Testis (tissue), 2 donors: ENCODE measurements around the gene TMEM135.

Experiments
- CTCF ChIP-seq, 3 experiments: fragments of 450-650 bp in 2 of 3; fragments of 200-600 bp in 1 of 3; sonication (generic) in 1 of 3; IDR thresholded peaks; one replicate each; pipeline ENCODE4 v1.5.1; 2016 to 2019; ENCODE audit warnings: antibody characterized with exemption in 3 of 3, mild to moderate bottlenecking in 2 of 3, moderate library complexity in 1 of 3
- POLR2A ChIP-seq: fragments of 450-650 bp; IDR thresholded peaks from one replicate; pipeline ENCODE4 v1.6.1; 2017; ENCODE audit warnings: antibody characterized with exemption, mild to moderate bottlenecking, moderate library complexity

GRCh38 chr11:87030458-87031054 is 7.2 kb upstream of the TMEM135 start:
- TF ChIP-seq POLR2A (no peak), CTCF (IDR thresholded peaks at IDR 0.05) (no peak)
